Skeletal muscle satellite cell (primary cell): ENCODE data around the gene JPT1.
"Not testable (repeated sequence)": the region's sequence is repeated elsewhere in the genome, so short reads cannot be mapped to it uniquely, and the experiment has no call there.

Source experiments
- H3K27me3 ChIP-seq: 2 replicates; pipeline ENCODE4 v1.7.0; 2013; ENCODE audit warnings: low read length; ENCODE audit not compliant: control insufficient read depth, insufficient read depth
- H3K36me3 ChIP-seq: 2 replicates; pipeline ENCODE4 v1.7.0; 2013; ENCODE audit warnings: mild to moderate bottlenecking, control low read depth, low read length; ENCODE audit not compliant: insufficient read depth
- H3K4me1 ChIP-seq: 2 replicates; pipeline ENCODE4 v1.7.0; 2013; ENCODE audit warnings: low read length; ENCODE audit not compliant: control insufficient read depth, insufficient read depth
- H3K4me2 ChIP-seq: 2 replicates; pipeline ENCODE4 v1.7.0; 2013; ENCODE audit warnings: mild to moderate bottlenecking, low read length
- H3K4me3 ChIP-seq: 2 replicates; pipeline ENCODE4 v1.7.0; 2013; ENCODE audit warnings: low read length
- H3K9ac ChIP-seq: 2 replicates; pipeline ENCODE4 v1.7.0; 2013; ENCODE audit warnings: mild to moderate bottlenecking, low read depth, low read length, moderate library complexity
- H3K9me3 ChIP-seq: replicated peaks from 2 replicates; pipeline ENCODE4 v1.7.0; 2013; ENCODE audit warnings: mild to moderate bottlenecking, control low read depth, low read length

Gene JPT1

GRCh38 chr17:75133607-75134347 is 20.5 kb downstream of the JPT1 start:
- H3K9ac ChIP-seq, H3K27me3 ChIP-seq, H3K9me3 ChIP-seq, H3K4me3 ChIP-seq, H3K4me2 ChIP-seq, H3K4me1 ChIP-seq: not testable (repeated sequence)
- H3K36me3 ChIP-seq = peaks cover 35% of the 10 kb centered on the region

- Histone ChIP-seq H3K4me3 (no peak overlapping the region), H3K9ac (no peak overlapping the region), H3K9me3 (no peaks in the 10 kb centered on the region), H3K36me3 (peaks cover 29% of the 10 kb centered on the region), H3K4me2 (no peak overlapping the region), H3K27me3 (no peaks in the 10 kb centered on the region), H3K4me1 (peaks cover 5% of the 10 kb centered on the region)
Measured at GRCh38 chr17:75133001-75133400, 21.3 kb downstream of the JPT1 start.

- peak overlapping the region; percentile 94 for H3K4me3 ChIP-seq
- H3K4me2 ChIP-seq = peak overlapping the region; percentile 99
- not testable (repeated sequence) for H3K9me3 ChIP-seq, H3K4me1 ChIP-seq, H3K27me3 ChIP-seq
- H3K9ac ChIP-seq = peak overlapping the region; percentile 95
- peaks cover 29% of the 10 kb centered on the region for H3K36me3 ChIP-seq
Measured at GRCh38 chr17:75132018-75133000, 22.0 kb downstream of the JPT1 start.

- Histone ChIP-seq H3K4me3 (peak within 1 kb of the TSS; percentile 94), H3K4me1 (peaks cover 5% of the 10 kb centered on the region), H3K36me3 (peaks cover 29% of the 10 kb centered on the region), H3K9me3 (no peaks in the 10 kb centered on the region), H3K9ac (peak within 1 kb of the TSS; percentile 95), H3K27me3 (no peaks in the 10 kb centered on the region), H3K4me2 (peak within 1 kb of the TSS; percentile 99)
Measured at GRCh38 chr17:75131278-75132017, 22.9 kb downstream of the JPT1 start, which contains the start of gene NT5C. TSS of gene NT5C (minus strand) at chr17:75131742. CDS start at chr17:75131707, 35 bp downstream.

DNA sequence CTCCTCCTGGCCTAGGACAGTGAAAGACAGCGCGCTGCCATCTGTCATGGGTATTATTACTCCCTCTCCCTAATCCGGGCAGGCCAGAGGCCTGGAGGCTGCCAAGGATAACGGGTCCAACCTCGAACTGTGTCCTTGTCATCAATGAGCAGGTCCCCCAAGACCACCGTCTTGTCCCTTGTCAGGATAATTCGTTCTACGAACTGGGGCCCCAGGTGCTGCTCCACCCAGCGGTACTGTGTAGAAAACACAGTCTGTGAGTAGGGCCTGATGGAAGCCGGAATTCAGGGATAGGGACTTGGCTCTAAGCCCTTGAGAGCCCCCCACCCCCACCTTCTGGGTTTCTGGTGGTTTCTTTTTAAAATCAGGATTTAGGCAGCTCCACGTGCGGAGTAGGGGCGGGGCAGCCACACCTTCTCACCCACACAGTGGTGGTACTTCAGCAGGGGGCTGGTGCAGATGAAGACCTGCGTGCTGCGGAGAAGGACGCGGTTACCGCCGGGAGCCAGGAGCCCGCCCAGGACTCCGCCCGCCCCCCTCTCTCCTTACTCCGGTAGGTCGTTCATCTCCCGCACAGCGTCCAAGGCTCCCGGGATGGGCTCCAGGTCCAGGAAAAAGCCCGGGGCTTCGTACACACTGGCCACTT is 23.6 kb downstream of the JPT1 start:
- Histone ChIP-seq H3K27me3 (no peaks in the 10 kb centered on the region), H3K9ac (peak overlapping the region; percentile 95), H3K9me3 (no peaks in the 10 kb centered on the region), H3K4me3 (peak overlapping the region; percentile 94), H3K4me2 (peak overlapping the region; percentile 99), H3K4me1 (peaks cover 5% of the 10 kb centered on the region), H3K36me3 (peaks cover 25% of the 10 kb centered on the region)

- Histone ChIP-seq H3K36me3 (peaks cover 19% of the 10 kb centered on the region), H3K4me2 (peak overlapping the region; percentile 99), H3K9ac (peak overlapping the region; percentile 95)
Measured at GRCh38 chr17:75130059-75130631, 24.2 kb downstream of the JPT1 start.

DNA sequence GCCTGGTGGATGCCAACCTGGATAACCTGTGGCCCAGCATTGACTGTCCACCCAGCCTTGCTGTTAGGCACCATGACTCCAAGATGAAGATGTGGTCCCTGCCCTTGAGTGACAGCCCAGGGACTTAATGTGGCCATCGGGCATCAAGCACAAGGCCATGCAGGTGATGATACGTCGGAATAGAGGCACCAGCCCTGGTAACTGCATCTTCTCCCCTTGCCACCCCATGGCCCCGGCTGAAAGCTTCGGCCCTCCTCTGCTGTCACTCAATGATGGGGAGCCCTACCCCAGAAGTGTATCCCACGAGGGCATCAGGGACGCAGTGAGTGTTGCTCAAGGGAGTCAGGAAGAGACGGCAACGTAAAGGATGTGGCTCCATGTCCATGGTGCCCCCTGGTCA is 24.7 kb downstream of the JPT1 start:
- no peak overlapping the region for H3K4me2 ChIP-seq
- peaks cover 9% of the 10 kb centered on the region for H3K4me1 ChIP-seq

More at GRCh38 chr17:75130059-75130631, 24.2 kb downstream of the JPT1 start:
- Histone ChIP-seq H3K4me3 (peak overlapping the region; percentile 94), H3K27me3 (no peaks in the 10 kb centered on the region), H3K9me3 (no peaks in the 10 kb centered on the region), H3K4me1 (peaks cover 5% of the 10 kb centered on the region)

GRCh38 chr17:75128694-75129505 is 25.4 kb downstream of the JPT1 start:
- no peaks in the 10 kb centered on the region for H3K27me3 ChIP-seq
- peaks cover 16% of the 10 kb centered on the region for H3K4me1 ChIP-seq
- H3K4me2 ChIP-seq = no peak overlapping the region

More for the DNA sequence above, 24.7 kb downstream of the JPT1 start:
- no peaks in the 10 kb centered on the region for H3K9me3 ChIP-seq
- H3K4me3 ChIP-seq = no peak overlapping the region
- H3K36me3 ChIP-seq = peaks cover 16% of the 10 kb centered on the region
- no peak overlapping the region for H3K9ac ChIP-seq
- no peaks in the 10 kb centered on the region for H3K27me3 ChIP-seq

GRCh38 chr17:75127936-75128335 is 26.4 kb downstream of the JPT1 start:
- not testable (repeated sequence) for H3K27me3 ChIP-seq, H3K4me2 ChIP-seq, H3K9me3 ChIP-seq, H3K4me3 ChIP-seq, H3K9ac ChIP-seq
- Histone ChIP-seq H3K36me3 (peaks cover 16% of the 10 kb centered on the region), H3K4me1 (peaks cover 18% of the 10 kb centered on the region)

More at GRCh38 chr17:75128694-75129505, 25.4 kb downstream of the JPT1 start:
- H3K9ac ChIP-seq = no peak overlapping the region
- no peak overlapping the region for H3K4me3 ChIP-seq
- H3K9me3 ChIP-seq = no peaks in the 10 kb centered on the region
- peaks cover 16% of the 10 kb centered on the region for H3K36me3 ChIP-seq

- Histone ChIP-seq H3K4me2 (no peak overlapping the region), H3K4me3 (no peak overlapping the region), H3K27me3 (no peaks in the 10 kb centered on the region), H3K36me3 (peaks cover 16% of the 10 kb centered on the region), H3K9me3 (no peaks in the 10 kb centered on the region), H3K9ac (no peak overlapping the region), H3K4me1 (peaks cover 18% of the 10 kb centered on the region)
Measured at GRCh38 chr17:75126954-75127353, 27.4 kb downstream of the JPT1 start.
